ENCODE results near the gene RERG. TPM values are rescaled to one million over a fixed set of nuclear protein-coding genes. Genes with fewer than 3 reads are reported as not detected.

RERG gene
- total RNA-seq, 2 experiments from 2014 or later, result not detected

DNA sequence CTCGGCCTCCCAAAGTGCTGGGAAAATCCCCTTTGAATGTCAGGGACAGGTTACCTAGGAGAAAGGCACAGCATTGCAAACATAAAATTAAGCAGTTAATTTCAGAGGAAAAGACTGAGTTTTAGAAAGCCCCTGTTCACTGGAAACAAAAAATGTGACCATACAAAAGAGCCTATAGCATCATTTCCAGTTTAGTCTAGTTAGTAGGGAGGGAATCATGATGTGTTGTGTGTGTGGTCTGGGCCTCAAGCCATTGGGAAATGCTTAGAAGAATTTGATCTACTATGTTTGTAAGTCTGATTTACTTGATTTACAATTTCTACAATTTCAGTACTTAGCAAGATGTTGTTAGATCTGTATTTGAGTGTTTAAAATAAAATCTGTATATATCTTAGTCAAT lies 47.1 kb upstream of the RERG start:
- peaks cover 0 to 2% of the 10 kb centered on the region in 2 experiments for H3K27me3 ChIP-seq (ENCODE audit: control insufficient read depth in 1 of 2, insufficient read depth in 2 of 2, low read length in 2 of 2)
- H3K9me3 ChIP-seq (ENCODE audit: control insufficient read depth in 1 of 2, insufficient read depth in 1 of 2, low read length in 2 of 2), result no peaks in the 10 kb centered on the region
- no peak overlapping the region for H3K4me3 Mint-ChIP-seq
- no peaks in the 10 kb centered on the region for H3K4me1 Mint-ChIP-seq (ENCODE audit: low read depth)
- intact Hi-C loops (cut with DNase I, micrococcal nuclease), result loop anchor here in 1 of 2 experiments (2.0 to 5.0 kb wide), 4 partner anchors 271 to 641 kb away; no protein-coding TSS in a partner anchor
- H3K36me3 ChIP-seq (ENCODE audit: insufficient read depth, low read length), result no peaks in the 10 kb centered on the region
- H3K9me3 Mint-ChIP-seq, result no peaks in the 10 kb centered on the region
- no peaks in the 10 kb centered on the region for H3K4me1 ChIP-seq (ENCODE audit: insufficient read depth, low read length)
- H3K36me3 Mint-ChIP-seq (ENCODE audit: low read depth), result no peaks in the 10 kb centered on the region
- ChIA-PET CTCF (no interaction called here), POLR2A (no interaction called here)
- DNase-seq (no peak), ATAC-seq (ENCODE audit: poor library complexity) (no peak)
- TF ChIP-seq, protein P1, sequence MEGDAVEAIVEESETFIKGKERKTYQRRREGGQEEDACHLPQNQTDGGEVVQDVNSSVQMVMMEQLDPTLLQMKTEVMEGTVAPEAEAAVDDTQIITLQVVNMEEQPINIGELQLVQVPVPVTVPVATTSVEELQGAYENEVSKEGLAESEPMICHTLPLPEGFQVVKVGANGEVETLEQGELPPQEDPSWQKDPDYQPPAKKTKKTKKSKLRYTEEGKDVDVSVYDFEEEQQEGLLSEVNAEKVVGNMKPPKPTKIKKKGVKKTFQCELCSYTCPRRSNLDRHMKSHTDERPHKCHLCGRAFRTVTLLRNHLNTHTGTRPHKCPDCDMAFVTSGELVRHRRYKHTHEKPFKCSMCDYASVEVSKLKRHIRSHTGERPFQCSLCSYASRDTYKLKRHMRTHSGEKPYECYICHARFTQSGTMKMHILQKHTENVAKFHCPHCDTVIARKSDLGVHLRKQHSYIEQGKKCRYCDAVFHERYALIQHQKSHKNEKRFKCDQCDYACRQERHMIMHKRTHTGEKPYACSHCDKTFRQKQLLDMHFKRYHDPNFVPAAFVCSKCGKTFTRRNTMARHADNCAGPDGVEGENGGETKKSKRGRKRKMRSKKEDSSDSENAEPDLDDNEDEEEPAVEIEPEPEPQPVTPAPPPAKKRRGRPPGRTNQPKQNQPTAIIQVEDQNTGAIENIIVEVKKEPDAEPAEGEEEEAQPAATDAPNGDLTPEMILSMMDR (IDR thresholded peaks at IDR 0.05), result no peak
- H3K27me3 Mint-ChIP-seq, result peaks cover 9% of the 10 kb centered on the region
- H3K27ac ChIP-seq (ENCODE audit: low read depth in 1 of 2, low read length in 2 of 2), result no peak overlapping the region
- no peak overlapping the region for H3K27ac Mint-ChIP-seq
- H3K4me3 ChIP-seq (ENCODE audit: low read length), result no peak overlapping the region

DNA sequence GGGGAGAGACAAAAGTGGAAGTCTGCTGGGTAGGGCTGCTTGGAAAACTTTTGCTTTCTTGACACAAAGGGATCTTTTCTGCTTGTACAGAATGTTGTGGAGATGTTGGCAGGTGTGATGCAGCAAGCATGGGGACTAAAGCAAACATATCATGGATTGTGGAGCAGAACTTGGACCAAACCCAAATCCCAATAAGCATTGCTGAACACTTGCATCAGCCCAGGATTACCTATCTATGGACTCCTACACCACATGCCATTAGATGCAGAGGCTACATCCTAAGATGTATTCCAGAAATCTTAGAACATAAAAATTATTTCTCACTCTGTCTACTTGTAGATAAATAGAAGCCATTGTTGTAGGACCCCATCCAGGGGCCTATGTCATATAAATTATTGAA lies 44.7 kb upstream of the RERG start:
- Histone ChIP-seq H3K36me3 (ENCODE audit: insufficient read depth, low read length) (no peaks in the 10 kb centered on the region), H3K9me3 (ENCODE audit: control insufficient read depth in 1 of 2, insufficient read depth in 1 of 2, low read length in 2 of 2) (no peaks in the 10 kb centered on the region), H3K4me3 (ENCODE audit: low read length) (no peak overlapping the region), H3K4me1 (ENCODE audit: insufficient read depth, low read length) (no peaks in the 10 kb centered on the region), H3K27me3 (ENCODE audit: control insufficient read depth in 1 of 2, insufficient read depth in 2 of 2, low read length in 2 of 2) (peaks cover 0 to 2% of the 10 kb centered on the region in 2 experiments), H3K27ac (ENCODE audit: low read depth in 1 of 2, low read length in 2 of 2) (no peak overlapping the region)
- intact Hi-C loops (cut with DNase I, micrococcal nuclease), result loop anchor here in 1 of 2 experiments (5.0 kb wide), 2 partner anchors 269 to 639 kb away; no protein-coding TSS in a partner anchor
- Mint-ChIP-seq H3K4me1 (ENCODE audit: low read depth) (no peaks in the 10 kb centered on the region), H3K4me3 (no peak overlapping the region), H3K9me3 (no peaks in the 10 kb centered on the region), H3K36me3 (ENCODE audit: low read depth) (no peaks in the 10 kb centered on the region), H3K27ac (no peak overlapping the region), H3K27me3 (peaks cover 14% of the 10 kb centered on the region)
- TF ChIP-seq, protein P1 (IDR thresholded peaks at IDR 0.05), result no peak
- DNase-seq (no peak), ATAC-seq (ENCODE audit: poor library complexity) (no peak)
- ChIA-PET POLR2A (no interaction called here), CTCF (no interaction called here)

DNA sequence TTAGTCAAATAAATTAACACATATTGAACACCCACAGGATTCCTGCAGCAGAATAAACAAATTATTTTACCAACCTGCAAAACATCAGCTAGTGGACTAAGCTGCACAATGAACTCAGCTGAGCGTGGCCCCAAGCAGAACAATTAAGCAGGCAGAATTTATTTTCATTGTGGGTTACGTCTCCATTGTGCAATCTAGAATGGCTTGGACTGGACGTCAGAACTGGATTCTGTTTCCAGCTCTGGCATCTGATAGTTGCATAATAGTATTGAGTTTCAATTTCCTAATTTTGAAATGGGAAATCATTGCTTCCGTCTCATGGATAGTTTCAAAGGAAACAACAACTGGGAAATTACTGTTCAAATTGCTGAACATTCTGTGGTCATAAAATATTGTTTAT lies 35.5 kb upstream of the RERG start:
- H3K9me3 Mint-ChIP-seq, result peaks cover 4% of the 10 kb centered on the region
- peaks cover 42% of the 10 kb centered on the region for H3K27me3 Mint-ChIP-seq
- H3K27ac Mint-ChIP-seq, result no peak overlapping the region
- peaks cover 0 to 9% of the 10 kb centered on the region in 2 experiments for H3K9me3 ChIP-seq (ENCODE audit: control insufficient read depth in 1 of 2, insufficient read depth in 1 of 2, low read length in 2 of 2)
- H3K4me3 ChIP-seq (ENCODE audit: low read length), result no peak overlapping the region
- ChIA-PET POLR2A (no interaction called here), CTCF (no interaction called here)
- no peak for DNase-seq
- TF ChIP-seq, protein P1 (IDR thresholded peaks at IDR 0.05), result no peak
- no peak overlapping the region for H3K27ac ChIP-seq (ENCODE audit: low read depth in 1 of 2, low read length in 2 of 2)
- H3K27me3 ChIP-seq (ENCODE audit: control insufficient read depth in 1 of 2, insufficient read depth in 2 of 2, low read length in 2 of 2), result peaks cover 0 to 17% of the 10 kb centered on the region in 2 experiments
- no peaks in the 10 kb centered on the region for H3K4me1 ChIP-seq (ENCODE audit: insufficient read depth, low read length)
- ATAC-seq (ENCODE audit: poor library complexity), result no peak
- H3K4me1 Mint-ChIP-seq (ENCODE audit: low read depth), result no peaks in the 10 kb centered on the region
- no peak overlapping the region for H3K4me3 Mint-ChIP-seq
- no peaks in the 10 kb centered on the region for H3K36me3 ChIP-seq (ENCODE audit: insufficient read depth, low read length)
- no peaks in the 10 kb centered on the region for H3K36me3 Mint-ChIP-seq (ENCODE audit: low read depth)
- intact Hi-C loops (cut with DNase I, micrococcal nuclease), result no loop called here

Data from CD4-positive, alpha-beta T cell (primary cell).